NCI-H2196 treated with DMSO at 0.1 percent for 48 hours (cell line): Measurements from ENCODE around the gene SUSD2.
"Not testable (repeated sequence)": the region's sequence is repeated elsewhere in the genome, so short reads cannot be mapped to it uniquely, and the experiment has no call there.

Experiments used
- DNase-seq: peaks from one replicate; lab custom pipeline; 2025; ENCODE audit not compliant: unreplicated experiment; lab: John Stamatoyannopoulos, UW

Gene SUSD2

DNA sequence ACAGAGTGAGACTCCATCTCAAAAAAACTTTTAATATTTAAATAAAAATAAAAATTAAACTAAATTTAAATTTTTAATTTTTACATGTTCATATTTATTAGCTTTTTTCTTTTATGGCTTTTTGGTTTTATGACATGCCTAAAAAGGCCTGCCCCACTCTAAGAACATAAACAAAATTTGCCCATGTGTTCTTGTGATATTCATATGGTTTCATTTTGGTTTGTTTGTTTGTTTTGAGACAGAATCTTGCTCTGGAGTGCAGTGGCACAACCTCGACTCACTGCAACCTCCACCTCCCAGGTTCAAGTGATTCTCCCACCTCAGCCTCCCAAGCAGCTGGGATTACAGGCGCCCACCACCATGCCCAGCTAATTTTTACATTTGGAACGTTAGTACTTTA lies 27.7 kb downstream of the SUSD2 start:
- no peak for DNase-seq

DNA sequence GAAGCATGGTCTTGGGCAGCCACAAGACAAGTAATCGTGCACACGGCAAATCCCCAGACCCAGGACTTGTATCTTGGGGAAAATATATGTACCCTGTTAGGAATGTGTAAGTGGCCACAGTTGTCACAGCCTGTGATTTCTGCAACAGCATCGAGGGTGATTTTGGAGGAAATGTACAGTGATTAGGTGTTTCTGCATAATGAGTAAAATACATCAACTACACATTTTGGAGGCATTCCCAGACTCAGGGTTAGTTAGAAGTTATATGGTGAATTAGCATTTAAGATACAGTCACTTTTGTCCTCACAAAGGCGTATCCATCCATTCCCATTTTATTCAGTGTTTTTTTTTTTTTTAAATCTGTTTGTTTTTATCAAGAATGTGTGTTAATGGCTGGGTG lies 28.4 kb downstream of the SUSD2 start:
- DNase-seq: no peak

DNA sequence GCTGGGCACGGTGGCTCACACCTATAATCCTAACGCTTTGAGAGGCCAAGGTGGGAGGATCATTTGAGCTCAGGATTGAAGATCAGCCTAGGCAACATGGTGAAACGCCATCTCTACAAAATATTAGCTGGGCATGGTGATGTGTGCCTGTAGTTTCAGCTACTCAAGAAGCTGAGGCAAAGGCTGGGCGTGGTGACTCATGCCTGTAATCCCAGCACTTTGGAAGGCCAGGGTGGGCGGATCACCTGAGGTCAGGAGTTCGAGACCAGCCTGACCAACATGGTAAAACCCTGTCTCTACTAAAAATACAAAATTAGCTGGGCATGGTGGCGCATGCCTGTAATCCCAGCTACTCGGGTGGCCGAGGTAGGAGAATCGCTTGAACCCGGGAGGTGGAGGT lies 29.1 kb downstream of the SUSD2 start:
- not testable (repeated sequence) for DNase-seq

DNA sequence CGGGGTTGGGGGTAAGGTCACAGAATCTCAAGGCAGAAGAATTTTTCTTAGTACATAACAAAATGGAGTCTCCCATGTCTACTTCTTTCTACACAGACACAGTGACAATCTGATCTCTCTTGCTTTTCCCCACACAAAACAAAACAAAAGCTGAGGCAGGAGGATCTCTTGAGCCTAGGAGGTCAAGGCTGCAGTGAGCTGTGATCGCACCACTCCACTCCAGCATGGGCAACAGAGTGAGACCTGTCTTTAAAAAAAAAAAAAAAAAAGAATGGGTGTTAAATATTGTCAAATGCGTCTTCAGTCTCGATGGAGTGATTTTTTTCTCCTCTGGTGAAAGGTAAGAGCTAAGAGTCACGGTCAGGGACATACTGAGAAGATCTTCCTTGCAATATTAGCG lies 30.4 kb downstream of the SUSD2 start:
- not testable (repeated sequence) for DNase-seq

DNA sequence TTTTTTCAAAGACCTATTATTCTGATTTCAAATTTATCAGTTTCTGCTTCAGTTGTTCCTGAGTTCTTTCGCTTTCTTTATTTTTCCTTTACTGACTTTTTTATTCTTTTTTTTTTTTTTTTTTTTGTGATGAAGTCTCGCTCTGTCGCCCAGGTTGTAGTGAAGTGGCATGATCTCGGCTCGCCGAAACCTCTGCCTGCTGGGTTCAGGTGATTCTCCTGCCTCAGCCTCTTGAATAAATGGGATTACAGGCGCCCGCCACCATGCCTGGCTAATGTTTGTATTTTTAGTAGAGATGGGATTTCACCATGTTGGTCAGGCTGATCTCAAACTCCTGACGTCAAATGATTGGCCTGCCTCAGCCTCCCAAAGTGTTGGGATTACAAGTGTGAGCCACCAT lies 31.8 kb downstream of the SUSD2 start:
- not testable (repeated sequence) for DNase-seq

DNA sequence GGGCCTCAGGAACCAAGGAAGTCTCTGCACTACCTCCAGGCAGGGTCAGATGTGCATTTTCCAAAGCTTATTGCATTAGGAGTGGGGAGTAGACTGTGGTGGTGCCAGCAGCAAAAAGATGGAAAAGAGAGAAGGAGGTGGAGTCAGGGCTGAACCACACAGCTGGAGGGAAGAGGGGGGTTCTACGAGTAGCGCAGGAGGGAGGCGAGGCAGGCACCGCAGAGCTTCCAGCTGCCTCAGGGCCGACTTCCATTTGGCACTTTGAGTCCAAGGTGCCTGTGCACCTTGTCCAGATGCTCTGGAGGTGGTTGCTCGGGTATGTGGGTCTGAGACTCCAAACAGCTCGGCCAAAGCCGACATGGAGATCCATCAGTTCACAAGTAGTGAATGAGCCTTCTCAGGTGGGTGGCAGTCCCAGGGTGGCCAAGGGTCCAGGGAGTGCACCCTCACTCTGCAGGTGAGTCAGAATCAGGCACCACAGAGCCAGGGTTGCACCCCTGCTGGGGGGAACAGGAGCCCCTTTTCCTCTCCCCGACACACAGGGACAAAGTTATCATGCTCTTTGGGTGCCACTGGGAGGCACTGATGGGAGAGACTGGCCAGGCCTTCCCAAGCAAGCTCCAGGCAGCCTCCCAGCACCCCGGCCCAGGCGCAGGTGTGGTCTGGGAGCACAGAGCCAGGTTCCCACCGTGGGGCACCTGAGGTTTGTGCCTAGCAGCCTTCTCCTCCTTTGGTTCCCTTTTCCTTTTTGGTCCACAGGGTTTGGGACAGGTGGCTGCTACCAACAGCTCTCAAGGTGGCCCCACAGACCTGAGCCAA lies 33.4 kb downstream of the SUSD2 start:
- DNase-seq: no peak

DNA sequence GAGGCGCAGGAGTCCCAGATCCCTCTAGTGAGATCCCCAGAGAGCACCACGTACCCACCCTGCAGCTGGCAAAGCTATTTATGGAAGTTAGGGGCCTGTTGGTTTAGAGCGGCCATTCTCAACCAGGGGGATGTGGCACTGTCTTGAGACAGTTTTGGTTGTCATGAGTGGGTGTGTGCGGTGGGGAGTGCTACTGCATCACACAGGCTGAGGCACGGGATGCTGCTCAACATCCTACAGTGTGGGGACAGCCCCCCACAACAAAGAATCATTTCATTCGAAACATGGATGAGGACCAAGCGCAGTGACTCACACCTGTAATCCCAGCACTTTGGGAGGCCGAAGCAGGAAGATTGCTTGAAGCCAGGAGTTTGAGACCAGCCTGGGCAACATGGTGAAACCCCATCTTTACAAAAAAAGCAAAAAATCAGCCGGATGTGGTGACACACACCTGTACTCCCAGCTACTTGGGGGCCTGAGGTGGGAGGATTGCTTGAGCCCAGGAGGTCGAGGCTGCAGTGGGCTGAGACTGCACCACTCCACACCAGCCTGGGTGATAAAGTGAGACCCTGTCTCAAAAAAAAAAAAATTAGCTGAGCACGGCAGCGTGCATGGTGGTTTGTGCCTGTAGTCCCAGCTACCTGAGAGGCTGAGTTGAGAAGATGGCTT lies 35.4 kb downstream of the SUSD2 start:
- no peak for DNase-seq

DNA sequence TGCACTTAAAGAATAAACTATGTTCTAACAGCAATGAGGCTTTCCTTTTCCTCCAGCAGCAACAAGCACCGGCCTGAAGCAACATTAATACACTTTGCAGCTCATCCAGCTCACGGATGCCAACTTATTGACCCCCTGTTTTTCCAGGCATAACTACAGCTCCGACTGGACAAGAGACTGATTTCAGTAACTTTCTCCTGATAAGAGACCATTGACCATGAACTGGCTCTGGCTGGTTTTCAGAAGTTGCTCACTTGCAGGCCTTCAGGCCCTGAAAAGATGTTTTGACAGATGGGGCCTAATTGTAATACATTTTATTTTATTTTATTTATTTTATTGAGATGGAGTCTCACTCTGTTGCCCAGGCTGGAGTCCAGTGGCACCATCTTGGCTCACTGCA lies 36.1 kb downstream of the SUSD2 start:
- DNase-seq: no peak

DNA sequence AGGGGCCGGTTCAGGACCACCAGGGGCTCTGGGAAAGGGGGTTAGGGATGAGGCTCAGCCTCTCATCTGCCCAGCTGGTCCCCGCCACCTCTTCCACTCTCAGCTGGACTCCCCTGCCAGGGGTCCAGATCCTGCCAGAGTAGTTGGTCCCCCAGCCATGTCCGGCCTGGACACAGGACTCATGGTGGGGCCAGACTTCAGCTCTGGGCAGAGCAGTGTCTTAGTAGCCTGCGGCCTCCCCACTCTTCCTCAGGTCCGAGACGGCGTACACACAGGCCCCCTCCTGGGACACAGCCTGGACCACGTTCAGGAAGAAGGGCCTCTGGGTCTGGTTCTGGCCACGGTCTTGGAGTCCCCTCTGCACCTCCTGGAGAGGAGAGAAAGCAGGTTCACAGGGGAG lies 38.5 kb downstream of the SUSD2 start:
- DNase-seq: no peak

DNA sequence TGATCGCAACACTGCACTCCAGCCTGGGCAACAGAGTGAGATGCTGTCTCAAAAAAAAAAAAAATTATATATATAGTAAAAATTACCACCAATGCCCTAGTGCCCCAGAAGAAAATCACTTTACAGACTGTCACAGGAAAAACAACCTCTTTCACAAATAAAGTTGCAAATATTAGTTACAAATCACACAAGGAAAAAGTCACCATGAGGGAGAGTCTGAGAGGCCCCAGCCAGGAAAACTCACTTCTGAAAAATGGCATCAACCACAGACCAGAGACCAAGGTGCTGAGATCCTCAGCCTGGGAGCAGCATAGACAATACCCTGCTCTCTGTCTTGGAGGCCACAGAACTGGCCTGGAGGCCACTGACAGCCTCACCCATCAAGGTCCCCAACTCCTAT lies 43.2 kb downstream of the SUSD2 start:
- no peak for DNase-seq

DNA sequence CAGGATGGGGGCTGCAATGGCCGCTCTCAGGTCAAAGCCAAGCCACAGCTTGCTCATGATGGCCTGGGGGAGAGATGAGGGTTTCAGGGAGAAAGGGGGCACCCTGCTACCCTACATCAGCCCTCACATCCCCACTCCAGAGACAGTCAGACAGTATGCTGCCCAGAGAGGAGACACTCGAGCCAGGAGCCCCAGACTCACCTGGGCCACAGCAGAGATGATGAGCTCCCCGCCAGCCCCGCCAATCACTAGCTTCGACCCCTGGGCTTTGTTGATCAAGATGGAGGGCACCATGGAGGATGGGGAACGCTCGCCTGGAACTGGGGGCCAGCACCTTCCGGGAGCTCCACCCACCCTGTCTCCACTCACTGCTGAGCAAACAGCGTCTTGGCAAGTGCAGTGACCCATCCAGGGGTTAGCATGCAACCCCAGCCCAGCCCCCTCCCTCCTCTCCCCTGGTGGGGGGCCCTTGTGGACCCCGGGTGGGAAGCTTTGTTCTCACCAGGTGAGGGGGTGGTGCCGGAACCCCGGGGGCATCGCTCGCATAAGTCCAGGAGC lies 43.8 kb downstream of the SUSD2 start:
- no peak for DNase-seq

DNA sequence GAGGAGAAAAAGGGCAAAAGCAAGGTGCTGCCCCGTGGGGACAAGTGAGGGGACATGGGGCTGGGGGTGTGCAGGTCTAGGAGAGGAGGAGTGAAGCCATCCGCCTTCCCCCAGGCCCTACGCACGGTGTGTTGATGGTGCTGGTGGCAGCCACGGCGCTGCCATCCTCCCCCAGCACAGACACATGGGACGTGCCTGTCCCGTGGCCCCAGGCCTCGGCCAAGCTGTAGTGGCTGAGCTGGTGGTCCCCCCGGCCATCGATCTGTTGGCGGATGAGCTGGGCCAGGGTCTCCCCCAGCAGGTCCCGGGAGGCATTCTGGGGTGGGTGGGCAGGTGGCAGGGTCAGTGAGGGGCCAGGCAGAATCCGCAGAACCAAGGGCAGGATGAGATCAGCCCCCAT lies 44.7 kb downstream of the SUSD2 start:
- DNase-seq: no peak

DNA sequence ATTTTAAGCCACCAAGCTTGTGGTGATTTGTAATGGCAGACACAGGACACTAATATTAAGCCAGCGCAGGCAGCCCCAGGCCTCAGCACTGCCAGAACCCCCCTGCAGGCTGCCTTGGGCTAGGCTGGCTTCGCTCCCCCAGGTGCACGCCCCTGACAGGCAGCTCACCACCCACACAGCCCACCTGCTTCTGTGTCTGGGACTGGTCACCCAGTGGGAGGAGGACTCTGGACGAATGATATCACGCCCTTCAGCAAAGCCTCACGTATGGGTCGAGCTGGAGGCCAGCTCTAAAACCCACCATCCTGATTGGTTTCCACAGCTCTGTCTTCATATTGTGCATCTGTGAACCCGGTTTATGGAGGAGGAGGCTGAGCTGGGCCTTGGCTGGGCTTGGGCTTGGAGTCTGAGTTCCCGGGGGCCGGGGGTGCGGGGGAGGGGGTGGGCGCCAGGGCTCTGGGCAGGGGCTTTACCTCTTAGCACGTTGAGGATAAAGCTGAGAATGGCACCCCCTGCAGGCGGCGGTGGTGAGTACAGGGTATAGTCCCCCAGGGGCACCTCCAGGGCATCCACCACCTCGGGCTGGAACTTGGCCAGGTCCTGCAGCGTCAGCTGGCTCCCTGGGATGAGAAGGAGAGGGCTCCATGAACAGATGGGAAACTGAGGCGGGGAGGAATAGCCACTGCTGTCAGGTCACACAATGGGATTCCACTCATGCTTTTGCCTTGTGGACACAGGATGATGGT lies 49.8 kb downstream of the SUSD2 start:
- no peak for DNase-seq

DNA sequence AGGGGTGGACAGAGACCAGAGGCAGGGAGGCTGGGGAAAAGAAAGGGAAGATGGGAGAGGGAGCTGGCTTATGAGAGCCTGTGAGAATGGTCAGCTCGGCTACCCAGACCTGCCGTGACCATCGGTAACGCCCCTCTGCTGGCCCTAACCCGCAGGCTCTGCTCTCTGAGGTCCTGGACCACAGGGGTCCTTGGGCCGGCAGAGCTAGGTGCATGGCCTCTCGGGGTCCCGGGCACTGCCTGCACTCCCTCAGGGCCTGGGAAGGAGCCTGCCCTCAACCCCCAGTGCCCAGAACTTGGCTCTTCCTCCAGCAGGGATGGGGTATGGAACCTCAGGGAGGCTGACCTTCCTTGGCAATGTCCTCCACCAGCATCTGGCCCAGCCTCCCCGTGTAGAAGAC lies 50.4 kb downstream of the SUSD2 start:
- DNase-seq: no peak

DNA sequence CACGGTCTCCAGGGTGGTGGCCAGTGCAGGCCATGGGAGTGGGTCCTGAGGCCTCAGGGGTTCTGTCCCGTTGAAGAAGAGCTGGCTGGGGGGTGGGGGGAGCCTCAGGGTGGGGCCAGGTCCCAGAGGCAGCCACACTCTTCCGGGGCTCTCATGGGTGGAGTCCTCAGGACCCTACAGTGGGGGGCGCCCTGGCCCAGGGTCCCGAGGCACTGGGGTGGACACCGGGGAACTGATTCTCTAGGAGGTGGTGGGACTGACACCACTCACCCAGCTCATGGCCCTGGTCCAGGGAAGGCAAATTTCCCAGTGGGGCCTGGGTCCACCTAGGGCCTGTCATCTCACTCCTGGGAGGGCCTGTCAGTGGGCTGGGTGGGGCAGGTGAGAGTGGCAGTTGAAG lies 50.8 kb downstream of the SUSD2 start:
- no peak for DNase-seq

DNA sequence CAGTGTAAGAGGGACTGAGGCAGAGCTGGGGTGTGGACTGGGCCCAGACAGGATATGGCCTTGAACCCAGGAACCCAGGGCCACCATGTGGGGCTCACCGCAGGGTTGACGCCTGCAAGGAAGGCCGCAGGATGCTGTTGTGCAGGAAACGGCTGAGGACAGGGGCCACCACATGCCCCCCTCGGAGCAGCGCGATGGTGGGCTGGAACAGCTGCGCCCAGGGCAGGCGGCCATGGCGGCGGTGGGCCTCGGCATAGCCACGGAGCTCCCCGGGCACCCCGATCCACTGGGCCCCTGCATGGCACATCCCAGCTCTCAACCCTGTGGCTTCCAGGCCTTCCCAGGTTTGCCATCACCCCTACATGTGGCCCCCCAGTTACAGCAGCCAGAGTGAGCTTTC lies 51.4 kb downstream of the SUSD2 start:
- DNase-seq: no peak

DNA sequence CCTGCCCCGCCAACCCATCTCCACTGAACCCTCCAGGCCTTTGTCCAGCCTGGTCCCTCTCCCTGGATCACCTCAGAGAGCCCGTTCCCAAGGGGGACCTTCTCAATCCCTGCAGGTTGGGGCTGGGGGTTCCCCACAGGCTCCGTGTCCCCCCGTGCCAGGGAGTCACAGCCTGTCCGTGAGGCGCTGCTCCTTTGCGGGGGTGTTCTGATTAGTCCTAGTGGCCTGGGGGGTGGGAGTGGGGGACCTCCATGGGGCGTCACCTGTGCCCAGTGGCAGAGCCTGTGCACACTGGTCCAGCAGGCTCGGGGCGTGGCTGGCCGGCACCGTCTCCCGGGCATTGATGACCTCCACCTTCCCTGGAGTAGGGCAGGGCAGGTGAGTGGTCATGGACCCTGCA lies 51.9 kb downstream of the SUSD2 start:
- no peak for DNase-seq

DNA sequence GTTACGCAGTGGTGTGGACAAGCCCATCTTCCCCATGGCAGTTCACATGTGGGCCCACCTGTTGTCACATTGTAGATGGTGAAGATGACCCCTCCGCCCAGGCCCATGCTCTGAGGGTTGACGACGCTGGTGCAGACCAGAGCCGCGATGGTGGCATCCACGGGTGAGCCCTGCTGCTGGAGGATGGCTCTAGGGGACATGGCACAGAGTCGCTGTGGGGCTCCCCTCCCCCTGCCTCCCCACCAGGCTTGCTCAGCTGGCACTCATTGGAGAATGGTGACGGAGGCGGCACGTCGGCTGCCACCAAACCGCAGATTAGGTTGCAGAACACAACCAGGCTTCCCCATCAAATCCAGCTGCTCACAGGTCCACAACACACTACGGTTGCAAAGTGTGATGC lies 52.5 kb downstream of the SUSD2 start:
- DNase-seq: no peak

DNA sequence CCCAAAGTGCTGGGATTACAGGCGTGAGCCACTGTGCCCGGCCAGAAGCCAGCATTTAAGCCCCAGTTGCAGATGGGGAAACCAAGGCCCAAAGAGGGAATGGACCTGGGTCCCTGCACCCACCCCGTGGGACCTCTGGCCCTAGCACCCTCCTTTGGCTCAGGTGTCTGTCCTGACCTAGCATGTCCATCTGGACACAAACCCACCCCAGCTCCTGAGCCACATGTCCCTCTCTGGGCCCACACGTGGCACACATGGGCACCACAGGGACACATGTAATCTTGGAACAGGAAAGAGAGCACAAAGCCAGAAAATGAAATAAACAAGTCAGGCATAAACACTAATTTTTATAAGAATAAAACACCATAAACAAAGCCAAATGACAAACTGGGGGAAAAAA lies 54.0 kb downstream of the SUSD2 start:
- no peak for DNase-seq

DNA sequence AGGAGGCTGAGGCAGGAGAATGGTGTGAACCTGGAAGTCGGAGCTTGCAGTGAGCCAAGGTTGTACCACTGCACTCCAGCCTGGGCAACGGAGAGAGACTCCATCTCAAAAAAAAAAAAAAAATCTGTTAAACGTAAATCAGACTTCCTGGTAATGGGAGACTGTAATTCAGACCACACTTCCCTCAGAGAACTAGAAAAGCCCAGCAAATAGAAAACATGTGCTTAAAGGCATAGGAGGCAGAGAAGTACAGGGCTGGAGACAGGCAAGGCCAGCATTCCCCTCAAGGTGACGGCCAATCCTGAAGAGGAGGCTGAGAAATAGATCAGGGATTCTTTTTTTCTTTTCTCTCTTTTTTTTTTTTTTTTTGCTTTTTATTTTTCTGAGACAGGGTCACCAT lies 55.4 kb downstream of the SUSD2 start:
- no peak for DNase-seq

DNA sequence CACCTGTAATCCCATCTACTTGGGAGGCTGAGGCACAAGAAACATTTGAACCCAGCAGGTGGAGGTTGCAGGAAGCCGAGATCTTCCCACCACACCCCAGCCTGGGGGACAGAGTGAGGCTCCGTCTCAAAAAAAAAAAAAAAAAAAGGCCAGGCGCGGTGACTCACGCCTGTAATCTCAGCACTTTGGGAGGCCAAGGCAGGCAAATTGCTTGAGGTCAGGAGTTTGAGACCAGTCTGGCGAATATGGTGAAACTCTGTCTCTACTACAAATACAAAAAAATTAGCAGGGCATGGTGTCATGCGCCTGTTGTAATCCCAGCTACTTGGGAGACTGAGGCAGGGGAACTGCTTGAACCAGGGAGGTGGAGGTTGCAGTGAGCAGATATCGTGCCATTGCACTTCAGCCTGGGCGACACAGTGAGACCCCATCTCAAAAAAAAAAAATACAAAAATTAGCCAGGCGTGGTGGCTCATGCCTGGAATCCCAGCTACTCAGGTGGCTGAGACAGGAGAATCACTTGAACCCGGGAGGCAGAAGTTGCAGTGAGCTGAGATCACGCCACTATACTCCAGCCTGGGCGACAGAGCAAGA lies 56.9 kb downstream of the SUSD2 start:
- not testable (repeated sequence) for DNase-seq
